Measurements from ENCODE around the gene CLEC4F.

The CLEC4F gene

GRCh38 chr2:70785137-70785911, 35.1 kb downstream of the CLEC4F start:
- DNase-seq: peak; percentile 85

DNA sequence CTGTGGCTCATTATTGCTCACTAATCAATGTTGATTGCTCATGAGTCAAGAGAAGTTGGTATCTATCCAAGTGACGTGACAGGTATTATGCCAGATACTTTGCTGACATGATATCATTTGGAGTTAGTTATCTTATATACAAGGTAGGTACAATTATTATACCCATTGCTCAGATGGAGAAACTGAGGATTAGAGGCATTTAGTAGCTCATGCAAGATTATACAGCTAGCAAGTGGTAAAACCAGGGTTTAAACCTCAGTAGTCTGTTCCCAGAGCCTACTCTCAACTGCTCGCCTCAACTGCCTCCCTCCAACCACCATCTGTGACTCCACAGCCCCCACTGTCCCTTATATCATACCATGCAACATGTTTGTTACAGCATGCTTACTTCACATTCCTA, 36.1 kb downstream of the CLEC4F start:
- no peak for DNase-seq

GRCh38 chr2:70779911-70780545, 40.4 kb downstream of the CLEC4F start:
- DNase-seq: no peak

DNA sequence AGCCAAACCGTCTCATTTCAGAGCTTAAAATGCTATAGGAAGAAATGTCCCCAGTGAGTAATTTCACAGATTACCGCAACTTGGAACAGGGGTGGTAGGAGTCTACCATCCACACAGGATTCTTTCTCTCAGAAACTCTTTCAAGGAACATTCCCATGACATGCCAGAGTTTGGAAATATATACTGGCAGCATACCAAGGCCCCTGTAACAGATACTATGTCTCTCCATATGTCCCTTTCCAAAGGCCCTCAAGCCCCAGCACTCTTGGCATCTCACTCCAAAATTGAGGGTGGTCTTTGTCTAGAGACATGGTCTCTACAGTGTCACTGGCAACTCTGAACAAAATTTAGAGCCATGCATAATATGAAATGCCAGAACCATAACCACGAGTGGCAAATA, 40.9 kb downstream of the CLEC4F start:
- no peak for DNase-seq

DNA sequence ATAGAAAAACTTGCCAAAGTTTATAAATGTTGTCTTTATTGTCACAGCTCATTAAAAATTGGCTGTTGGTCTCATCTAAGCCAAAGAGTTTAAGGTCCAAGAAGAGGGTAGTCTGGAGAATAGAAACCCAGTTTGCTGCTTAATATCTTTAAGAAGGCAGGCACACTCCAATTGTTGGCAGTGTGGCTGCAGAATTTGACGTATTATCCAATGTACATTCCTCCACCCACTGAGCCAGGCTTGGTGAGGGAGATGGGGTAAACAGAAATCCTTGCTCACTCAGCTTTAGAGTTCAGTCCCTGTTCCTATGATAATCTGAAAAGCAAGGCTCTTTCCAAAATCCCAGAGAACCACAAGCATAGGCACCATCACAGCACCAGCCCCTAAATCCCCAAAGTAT, 41.7 kb downstream of the CLEC4F start:
- no peak for DNase-seq

DNA sequence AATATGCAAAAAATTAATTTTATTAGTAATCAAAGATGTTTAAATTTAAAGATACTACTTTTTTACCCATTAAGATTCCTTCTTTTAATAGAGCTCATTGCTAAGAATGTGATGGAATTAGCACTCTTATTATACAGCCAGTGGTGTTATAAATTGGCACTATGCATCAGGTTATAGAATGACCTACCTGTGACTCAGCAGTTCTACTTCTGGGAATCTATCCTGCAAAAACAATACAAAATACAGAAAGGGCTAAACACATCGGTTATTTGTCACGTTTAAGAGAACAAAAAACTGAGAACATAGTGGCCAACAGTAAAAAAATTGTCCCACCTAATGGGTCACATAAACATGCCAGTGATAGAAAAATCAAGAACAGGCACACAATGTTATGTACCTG, 42.9 kb downstream of the CLEC4F start:
- no peak for DNase-seq

DNA sequence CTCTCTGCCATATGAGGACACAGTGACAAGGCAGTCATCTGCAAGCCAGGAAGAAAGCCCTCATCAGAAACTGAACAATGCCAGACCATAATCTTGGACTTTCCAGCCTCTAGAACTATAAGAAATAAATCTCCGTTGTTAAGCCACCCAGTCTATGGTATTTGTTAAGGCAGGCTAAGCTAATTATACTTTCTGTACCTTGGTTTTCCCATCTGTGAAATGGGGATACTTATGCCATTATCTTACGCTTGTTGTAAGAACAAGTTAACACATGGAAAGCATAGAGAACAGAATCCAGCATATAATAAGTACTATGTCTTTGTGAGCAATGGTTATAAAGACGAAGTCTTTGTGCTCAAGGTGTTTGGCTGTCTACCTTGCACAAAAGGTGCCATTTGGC, 44.1 kb downstream of the CLEC4F start:
- DNase-seq: no peak

DNA sequence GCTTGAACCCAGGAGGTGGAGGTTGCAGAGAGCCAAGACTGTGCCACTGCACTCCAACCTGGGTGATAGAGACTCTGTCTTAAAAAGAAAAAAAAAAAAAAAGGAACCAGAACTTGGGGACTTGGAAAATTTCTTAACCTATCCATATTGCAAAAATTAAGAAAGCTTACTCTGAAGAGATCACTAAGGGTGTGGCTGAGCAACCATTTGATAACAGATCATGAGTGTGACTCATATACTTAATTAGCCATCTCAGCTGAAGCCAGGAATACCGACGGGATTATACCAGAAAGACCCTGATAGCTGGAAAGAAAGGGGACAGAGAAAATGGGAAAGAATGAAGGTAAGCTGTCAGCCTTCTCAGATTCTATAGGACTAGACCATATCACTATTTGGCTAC, 45.3 kb downstream of the CLEC4F start:
- DNase-seq: peak; percentile 62

DNA sequence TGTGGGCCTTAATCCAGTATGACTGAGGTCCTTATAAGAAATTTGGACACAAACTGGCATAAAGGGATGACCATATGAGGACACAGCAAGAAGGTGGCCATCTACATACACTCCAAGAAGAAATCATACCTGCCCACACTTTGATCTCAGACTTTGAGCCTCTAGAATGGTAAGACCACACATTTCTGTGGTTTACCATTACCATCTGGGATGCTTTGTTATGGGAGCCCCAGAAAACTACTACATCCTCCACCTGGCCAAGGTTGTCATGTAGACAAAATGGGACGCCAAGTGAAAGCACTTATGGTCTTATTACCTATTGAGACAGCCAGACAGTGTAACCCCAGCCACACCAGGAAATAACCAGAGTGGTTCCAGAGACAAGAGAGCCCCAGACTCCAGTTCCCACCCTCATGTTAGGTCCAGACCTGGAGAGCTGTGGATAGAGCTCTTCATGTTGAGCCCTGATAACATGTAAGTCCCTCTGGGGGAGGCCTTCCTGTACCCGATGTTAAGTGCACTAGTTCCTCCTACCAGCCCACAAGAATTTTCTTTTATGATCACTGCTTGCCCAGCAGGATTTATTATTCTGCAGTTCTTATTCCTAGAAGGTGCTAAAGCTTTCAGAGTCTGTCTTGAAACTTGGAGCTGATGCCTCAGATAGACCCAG, 47.8 kb downstream of the CLEC4F start:
- DNase-seq: no peak

GRCh38 chr2:70771446-70771845, 49.0 kb downstream of the CLEC4F start:
- no peak for DNase-seq

- DNase-seq: no peak
These were observed 50.9 kb downstream of the CLEC4F start for GRCh38 chr2:70769450-70769849.

DNA sequence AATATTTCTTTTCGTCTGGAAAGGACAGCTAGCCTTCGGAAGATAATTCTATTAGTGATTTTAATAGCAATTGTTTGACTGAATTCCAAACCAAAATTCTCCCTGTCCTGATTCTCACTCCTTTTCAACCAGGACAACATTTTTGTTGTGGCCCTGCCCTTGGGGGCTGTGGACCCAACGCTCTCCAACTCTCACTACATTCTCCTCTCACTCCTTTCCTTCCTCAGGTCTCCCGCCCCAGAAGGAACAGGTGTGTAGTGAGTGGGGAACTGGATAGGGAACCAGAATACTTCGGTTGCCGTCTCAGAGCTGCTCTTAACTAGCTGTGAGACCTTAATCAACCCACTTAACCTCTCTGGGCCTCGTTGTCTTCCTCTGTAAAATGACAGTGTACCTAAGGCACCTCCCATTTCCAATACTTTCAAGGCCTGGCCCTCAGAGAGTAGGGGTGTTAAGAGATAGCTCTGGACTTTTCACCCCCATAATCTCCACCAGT, 51.8 kb downstream of the CLEC4F start:
- peak; percentile 41 for DNase-seq

GRCh38 chr2:70767699-70768589, 52.5 kb downstream of the CLEC4F start, which contains the start of gene ADD2:
ADD2 (minus strand) TSS chr2:70768200; CDS start chr2:70706408, 61,792 bp downstream.
- peak; percentile 86 for DNase-seq

- DNase-seq: peak; percentile 80
These were observed 53.2 kb downstream of the CLEC4F start for GRCh38 chr2:70767079-70767698.

DNA sequence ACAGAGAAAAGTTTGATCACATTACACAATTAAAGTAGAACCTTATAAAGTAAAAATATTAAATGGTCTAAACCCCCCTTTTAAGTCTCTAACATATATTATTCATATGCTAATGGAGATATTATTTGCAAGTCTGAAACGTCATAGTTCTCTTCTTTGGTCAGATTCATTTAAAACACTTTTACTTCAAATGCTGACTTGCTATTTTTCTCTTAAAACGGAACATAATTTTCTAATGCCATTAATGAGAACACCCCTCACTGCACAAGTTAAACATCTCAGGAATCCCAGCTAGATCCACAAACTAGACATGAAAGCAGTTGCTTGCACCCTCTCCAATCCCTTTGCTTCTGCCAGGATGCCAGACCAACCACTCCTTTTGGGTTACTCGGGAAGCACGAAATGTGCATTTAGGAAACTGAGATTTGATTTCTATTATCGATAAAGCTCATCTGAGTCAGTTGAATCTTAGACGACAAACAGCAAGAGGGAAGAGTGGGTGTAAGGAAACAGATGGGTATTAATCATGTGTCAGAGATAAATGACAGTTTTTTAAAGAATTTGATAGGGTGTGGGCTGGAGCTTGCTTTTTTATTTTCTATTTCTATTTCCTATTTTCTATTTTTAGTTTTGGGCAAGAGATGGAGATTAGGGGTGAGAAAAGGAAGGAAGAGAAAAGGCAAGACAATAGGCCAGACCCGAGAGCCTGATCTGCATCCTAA, 53.9 kb downstream of the CLEC4F start:
- peak; percentile 28 for DNase-seq

DNA sequence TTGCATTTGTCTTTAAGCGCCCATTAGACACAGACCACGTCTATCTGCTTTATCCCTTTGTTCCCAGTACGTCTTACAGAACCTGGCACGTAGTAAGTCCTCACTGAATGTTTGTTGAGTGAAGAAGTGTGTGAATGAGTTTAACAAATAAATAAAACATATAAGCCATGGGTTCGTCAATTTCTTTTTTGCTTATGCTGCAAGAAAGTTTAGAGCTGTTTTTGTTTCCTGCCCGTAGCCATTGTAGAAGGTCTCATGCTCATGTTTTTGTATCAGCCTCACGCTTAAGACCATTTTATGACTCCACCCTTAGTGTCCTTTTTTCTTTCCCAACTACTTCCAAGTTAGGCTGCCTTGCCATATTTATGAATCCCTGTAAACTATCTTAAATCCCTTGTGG, 54.9 kb downstream of the CLEC4F start:
- DNase-seq: no peak

- DNase-seq: no peak
These were observed 61.0 kb downstream of the CLEC4F start for GRCh38 chr2:70759446-70759845.
